ENCODE data around the gene FAM170A. TPM values are rescaled to one million over a fixed set of nuclear protein-coding genes. Genes with fewer than 3 reads are reported as not detected.

Gene FAM170A
- polyA plus RNA-seq (2012; ENCODE audit: low read depth, missing spikeins): not detected

GRCh38 chr5:119629339-119629738, at the start of gene FAM170A:
Gene FAM170A, plus strand, starts transcription at chr5:119629558. Its CDS starts 211 bp downstream, at chr5:119629769.
- no peak for FAIRE-seq
- TF ChIP-seq TAF1 (IDR thresholded peaks at IDR 0.05; ENCODE audit: low read depth, low read length) (no peak), SPI1 (IDR thresholded peaks at IDR 0.05; ENCODE audit: low read depth, low read length) (no peak), POLR2AphosphoS5 (IDR thresholded peaks at IDR 0.05; ENCODE audit: low read depth, low read length) (no peak), POU2F2 (IDR thresholded peaks at IDR 0.05; ENCODE audit: low read depth, low read length) (no peak), POLR2A (IDR thresholded peaks at IDR 0.05; ENCODE audit: low read depth, low read length) (no peak), PAX5 (IDR thresholded peaks at IDR 0.05; ENCODE audit: insufficient read depth, low read length, severe bottlenecking) (no peak)

GRCh38 chr5:119582987-119583386, 46.4 kb upstream of the FAM170A start:
- DNase-seq (ENCODE audit: insufficient read length, low spot score) (no peak), FAIRE-seq (no peak)
- TF ChIP-seq TAF1 (IDR thresholded peaks at IDR 0.05; ENCODE audit: low read depth, low read length): no peak
- no peak for TF ChIP-seq POLR2A (IDR thresholded peaks at IDR 0.05; ENCODE audit: low read depth, low read length)
- TF ChIP-seq POU2F2 (IDR thresholded peaks at IDR 0.05; ENCODE audit: low read depth, low read length): no peak
- TF ChIP-seq PAX5 (IDR thresholded peaks at IDR 0.05; ENCODE audit: insufficient read depth, low read length, severe bottlenecking): no peak
- no peak for TF ChIP-seq SPI1 (IDR thresholded peaks at IDR 0.05; ENCODE audit: low read depth, low read length)
- no peak for TF ChIP-seq POLR2AphosphoS5 (IDR thresholded peaks at IDR 0.05; ENCODE audit: low read depth, low read length)

More at GRCh38 chr5:119629339-119629738, at the start of gene FAM170A:
- no peak for DNase-seq (ENCODE audit: insufficient read length, low spot score)

GRCh38 chr5:119583684-119584083, 45.7 kb upstream of the FAM170A start:
- FAIRE-seq (no peak), DNase-seq (ENCODE audit: insufficient read length, low spot score) (no peak)
- TF ChIP-seq TAF1 (IDR thresholded peaks at IDR 0.05; ENCODE audit: low read depth, low read length) (no peak), PAX5 (IDR thresholded peaks at IDR 0.05; ENCODE audit: insufficient read depth, low read length, severe bottlenecking) (no peak), SPI1 (IDR thresholded peaks at IDR 0.05; ENCODE audit: low read depth, low read length) (no peak), POU2F2 (IDR thresholded peaks at IDR 0.05; ENCODE audit: low read depth, low read length) (no peak), POLR2A (IDR thresholded peaks at IDR 0.05; ENCODE audit: low read depth, low read length) (no peak), POLR2AphosphoS5 (IDR thresholded peaks at IDR 0.05; ENCODE audit: low read depth, low read length) (no peak)

GRCh38 chr5:119596046-119596445, 33.3 kb upstream of the FAM170A start:
- DNase-seq (ENCODE audit: insufficient read length, low spot score) (no peak), FAIRE-seq (no peak)
- TF ChIP-seq PAX5 (IDR thresholded peaks at IDR 0.05; ENCODE audit: insufficient read depth, low read length, severe bottlenecking) (no peak), SPI1 (IDR thresholded peaks at IDR 0.05; ENCODE audit: low read depth, low read length) (no peak), TAF1 (IDR thresholded peaks at IDR 0.05; ENCODE audit: low read depth, low read length) (no peak), POU2F2 (IDR thresholded peaks at IDR 0.05; ENCODE audit: low read depth, low read length) (no peak), POLR2AphosphoS5 (IDR thresholded peaks at IDR 0.05; ENCODE audit: low read depth, low read length) (no peak), POLR2A (IDR thresholded peaks at IDR 0.05; ENCODE audit: low read depth, low read length) (no peak)

- FAIRE-seq: no peak
- no peak for DNase-seq (ENCODE audit: insufficient read length, low spot score)
- TF ChIP-seq POLR2A (IDR thresholded peaks at IDR 0.05; ENCODE audit: low read depth, low read length) (no peak), PAX5 (IDR thresholded peaks at IDR 0.05; ENCODE audit: insufficient read depth, low read length, severe bottlenecking) (no peak), POU2F2 (IDR thresholded peaks at IDR 0.05; ENCODE audit: low read depth, low read length) (no peak), SPI1 (IDR thresholded peaks at IDR 0.05; ENCODE audit: low read depth, low read length) (no peak), POLR2AphosphoS5 (IDR thresholded peaks at IDR 0.05; ENCODE audit: low read depth, low read length) (no peak), TAF1 (IDR thresholded peaks at IDR 0.05; ENCODE audit: low read depth, low read length) (no peak)
These were observed 31.5 kb upstream of the FAM170A start for GRCh38 chr5:119597728-119598298.

GRCh38 chr5:119613937-119614336, 15.4 kb upstream of the FAM170A start:
- TF ChIP-seq PAX5 (IDR thresholded peaks at IDR 0.05; ENCODE audit: insufficient read depth, low read length, severe bottlenecking) (no peak), POLR2A (IDR thresholded peaks at IDR 0.05; ENCODE audit: low read depth, low read length) (no peak)
- FAIRE-seq: no peak
- DNase-seq (ENCODE audit: insufficient read length, low spot score): no peak

GRCh38 chr5:119614838-119615237, 14.5 kb upstream of the FAM170A start:
- DNase-seq (ENCODE audit: insufficient read length, low spot score) (no peak), FAIRE-seq (no peak)

GRCh38 chr5:119626086-119626485, 3.3 kb upstream of the FAM170A start:
- DNase-seq (ENCODE audit: insufficient read length, low spot score) (no peak), FAIRE-seq (no peak)
- TF ChIP-seq POLR2AphosphoS5 (IDR thresholded peaks at IDR 0.05; ENCODE audit: low read depth, low read length) (no peak), POU2F2 (IDR thresholded peaks at IDR 0.05; ENCODE audit: low read depth, low read length) (no peak), POLR2A (IDR thresholded peaks at IDR 0.05; ENCODE audit: low read depth, low read length) (no peak), PAX5 (IDR thresholded peaks at IDR 0.05; ENCODE audit: insufficient read depth, low read length, severe bottlenecking) (no peak), TAF1 (IDR thresholded peaks at IDR 0.05; ENCODE audit: low read depth, low read length) (no peak), SPI1 (IDR thresholded peaks at IDR 0.05; ENCODE audit: low read depth, low read length) (no peak)

More at GRCh38 chr5:119614838-119615237, 14.5 kb upstream of the FAM170A start:
- TF ChIP-seq PAX5 (IDR thresholded peaks at IDR 0.05; ENCODE audit: insufficient read depth, low read length, severe bottlenecking) (no peak), POLR2AphosphoS5 (IDR thresholded peaks at IDR 0.05; ENCODE audit: low read depth, low read length) (no peak), SPI1 (IDR thresholded peaks at IDR 0.05; ENCODE audit: low read depth, low read length) (no peak), TAF1 (IDR thresholded peaks at IDR 0.05; ENCODE audit: low read depth, low read length) (no peak), POLR2A (IDR thresholded peaks at IDR 0.05; ENCODE audit: low read depth, low read length) (no peak), POU2F2 (IDR thresholded peaks at IDR 0.05; ENCODE audit: low read depth, low read length) (no peak)

- no peak for TF ChIP-seq SPI1 (IDR thresholded peaks at IDR 0.05; ENCODE audit: low read depth, low read length)
- no peak for TF ChIP-seq POU2F2 (IDR thresholded peaks at IDR 0.05; ENCODE audit: low read depth, low read length)
- TF ChIP-seq POLR2AphosphoS5 (IDR thresholded peaks at IDR 0.05; ENCODE audit: low read depth, low read length): no peak
- no peak for TF ChIP-seq PAX5 (IDR thresholded peaks at IDR 0.05; ENCODE audit: insufficient read depth, low read length, severe bottlenecking)
- no peak for TF ChIP-seq POLR2A (IDR thresholded peaks at IDR 0.05; ENCODE audit: low read depth, low read length)
- no peak for TF ChIP-seq TAF1 (IDR thresholded peaks at IDR 0.05; ENCODE audit: low read depth, low read length)
- FAIRE-seq: no peak
- DNase-seq (ENCODE audit: insufficient read length, low spot score): no peak
These were observed 1.5 kb downstream of the FAM170A start for GRCh38 chr5:119630752-119631440.

Measured in GM12891 (cell line).